WTC11 (cell line): ENCODE data around the gene IDH3G. TPM values are rescaled to one million over a fixed set of nuclear protein-coding genes. Genes with fewer than 3 reads are reported as not detected.
"Not testable (repeated sequence)": the region's sequence is repeated elsewhere in the genome, so short reads cannot be mapped to it uniquely, and the experiment has no call there.

Experiments used
- ATAC-seq: fragments of 200-7000 bp; cut with Tn5 transposase; 2 replicates; pipeline ENCODE4 v1.10.0; 2021; ENCODE audit warnings: mild to moderate bottlenecking, moderate library complexity
- CTCF ChIA-PET: fragments of 300-600 bp; sonication (Branson Sonifier 250); formaldehyde crosslinking; loops from one replicate; lab custom pipeline; 2021; ENCODE audit warnings: antibody characterized with exemption; lab: Charles Lee
- POLR2A ChIA-PET: fragments of 350-600 bp; sonication (Branson Sonifier 250); formaldehyde crosslinking; loops from one replicate; lab custom pipeline; 2021; ENCODE audit warnings: antibody characterized with exemption; lab: Charles Lee
- DNase-seq: peaks from one replicate; pipeline ENCODE4 v3.0.0; 2021; ENCODE audit warnings: low spot score
- H3K27ac Mint-ChIP-seq: 2 replicates; pipeline ENCODE4 v1.8.0; 2021; ENCODE audit warnings: mixed read lengths
- H3K27me3 Mint-ChIP-seq: 2 replicates; pipeline ENCODE4 v1.8.0; 2021; ENCODE audit warnings: low read depth, mild to moderate bottlenecking, moderate library complexity, mixed read lengths
- H3K36me3 Mint-ChIP-seq: 2 replicates; pipeline ENCODE4 v1.8.0; 2021; ENCODE audit warnings: mixed read lengths
- H3K4me1 Mint-ChIP-seq: 2 replicates; pipeline ENCODE4 v1.8.0; 2022; ENCODE audit warnings: mixed read lengths
- H3K4me3 Mint-ChIP-seq: 2 replicates; pipeline ENCODE4 v1.8.0; 2021; ENCODE audit warnings: mild to moderate bottlenecking, moderate library complexity, mixed read lengths
- H3K9me3 Mint-ChIP-seq: 2 replicates; pipeline ENCODE4 v1.8.0; 2021; ENCODE audit warnings: mixed read lengths
- ERG ChIP-seq: fragments of 250-450 bp; sonication (Bioruptor Pico); IDR thresholded peaks from 2 replicates; pipeline ENCODE4 v1.8.0; 2021; ENCODE audit warnings: mild to moderate bottlenecking
- IRF2 ChIP-seq: sonication (generic); formaldehyde crosslinking; IDR thresholded peaks from 2 replicates; pipeline ENCODE4 v1.8.0; 2022; ENCODE audit warnings: low read depth, missing genetic modification reagents, borderline replicate concordance
- MYBL2 ChIP-seq: sonication (generic); formaldehyde crosslinking; IDR thresholded peaks from 2 replicates; pipeline ENCODE4 v1.8.1; 2023; ENCODE audit warnings: mild to moderate bottlenecking, moderate library complexity, missing genetic modification reagents
- RELA ChIP-seq: sonication (generic); formaldehyde crosslinking; IDR thresholded peaks from 2 replicates; pipeline ENCODE4 v1.8.1; 2022; ENCODE audit warnings: missing genetic modification reagents, mild to moderate bottlenecking, borderline replicate concordance
- SMAD4 ChIP-seq: sonication (generic); formaldehyde crosslinking; IDR thresholded peaks from 2 replicates; pipeline ENCODE4 v1.8.0; 2022; ENCODE audit warnings: mild to moderate bottlenecking, missing genetic modification reagents
- STAT6 ChIP-seq: sonication (generic); formaldehyde crosslinking; conservative IDR thresholded peaks from 2 replicates; pipeline ENCODE4 v1.8.1; 2023; ENCODE audit warnings: mild to moderate bottlenecking, low read depth, missing genetic modification reagents, moderate library complexity
- TCF7 ChIP-seq: sonication (generic); formaldehyde crosslinking; IDR thresholded peaks from 2 replicates; pipeline ENCODE4 v1.8.0; 2022; ENCODE audit warnings: mild to moderate bottlenecking, low read depth, missing genetic modification reagents, moderate library complexity
- USF2 ChIP-seq: sonication (generic); formaldehyde crosslinking; IDR thresholded peaks from 2 replicates; pipeline ENCODE4 v1.8.1; 2023; ENCODE audit warnings: mild to moderate bottlenecking, missing genetic modification reagents, moderate library complexity
- ZBTB43 ChIP-seq: sonication (generic); formaldehyde crosslinking; IDR thresholded peaks from 2 replicates; pipeline ENCODE4 v1.8.1; 2023; ENCODE audit warnings: mild to moderate bottlenecking, missing genetic modification reagents
- ZNF671 ChIP-seq: fragments of 250-450 bp; sonication (Bioruptor Pico); IDR thresholded peaks from 2 replicates; pipeline ENCODE4 v1.8.0; 2021; ENCODE audit warnings: mild to moderate bottlenecking
- total RNA-seq: library from RNA; stranded (reverse); gene quantifications from 3 replicates; pipeline ENCODE4 v1.2.3, GENCODE V29; 2021

Gene IDH3G
- total RNA-seq, 1 experiment from 2014 or later, result 52.4 TPM

GRCh38 chrX:153761863-153762262 is 32.3 kb downstream of the IDH3G start:
- no peaks in the 10 kb centered on the region for H3K9me3 Mint-ChIP-seq
- H3K4me3 Mint-ChIP-seq, result no peak overlapping the region
- H3K27ac Mint-ChIP-seq, result no peak overlapping the region

GRCh38 chrX:153755136-153755535 is 39.0 kb downstream of the IDH3G start:
- ChIA-PET CTCF (interaction anchor here (0.6 to 1.4 kb wide), 6 partner anchors 13 to 168 kb away, joined by 3 to 7 read pairs (median 4); partner anchors contain the start of genes IDH3G and SSR4), POLR2A (no interaction called here)
- DNase-seq, result no peak
- Mint-ChIP-seq H3K36me3 (no peaks in the 10 kb centered on the region), H3K4me1 (no peaks in the 10 kb centered on the region), H3K27ac (no peak overlapping the region), H3K4me3 (no peak overlapping the region), H3K27me3 (no peaks in the 10 kb centered on the region; the same call in 1 of the 2 replicates), H3K9me3 (peaks cover 7% of the 10 kb centered on the region)
- no peak; the same call in 1 of the 2 replicates for ATAC-seq
- no peak for TF ChIP-seq STAT6 (CRISPR knock-in tag)
- TF ChIP-seq RELA, result no peak
- TF ChIP-seq MYBL2 (CRISPR knock-in tag), result no peak
- TF ChIP-seq SMAD4 (CRISPR knock-in tag), result no peak
- no peak for TF ChIP-seq ZBTB43 (CRISPR knock-in tag)
- TF ChIP-seq USF2 (CRISPR knock-in tag), result no peak

More at GRCh38 chrX:153761863-153762262, 32.3 kb downstream of the IDH3G start:
- Mint-ChIP-seq H3K27me3 (no peaks in the 10 kb centered on the region), H3K36me3 (no peaks in the 10 kb centered on the region)
- CTCF ChIA-PET, result interaction anchor here (1.5 kb wide), 1 partner anchor 17 kb away, joined by 3 read pairs; no protein-coding TSS in a partner anchor
- POLR2A ChIA-PET, result no interaction called here
- ATAC-seq, result no peak
- TF ChIP-seq ERG (no peak), ZNF671 (CRISPR knock-in tag) (no peak), IRF2 (no peak)
- TF ChIP-seq, all 79 proteins: peak for 0
- H3K4me1 Mint-ChIP-seq, result peaks cover 3% of the 10 kb centered on the region; the same call in 1 of the 2 replicates
- DNase-seq, result no peak

- ATAC-seq (no peak), DNase-seq (no peak)
- Mint-ChIP-seq H3K36me3 (no peaks in the 10 kb centered on the region), H3K27me3 (no peaks in the 10 kb centered on the region), H3K4me3 (no peak overlapping the region), H3K4me1 (no peaks in the 10 kb centered on the region), H3K9me3 (no peaks in the 10 kb centered on the region), H3K27ac (no peak overlapping the region)
- CTCF ChIA-PET, result no interaction called here
- TF ChIP-seq TCF7 (CRISPR knock-in tag) (no peak), RELA (no peak)
- POLR2A ChIA-PET, result no interaction called here
Measured at GRCh38 chrX:153750127-153750774, 43.9 kb downstream of the IDH3G start.

GRCh38 chrX:153749017-153749416 is 45.2 kb downstream of the IDH3G start:
- H3K27ac Mint-ChIP-seq, H3K36me3 Mint-ChIP-seq, CTCF ChIA-PET, DNase-seq, ATAC-seq, H3K27me3 Mint-ChIP-seq, H3K4me3 Mint-ChIP-seq, H3K4me1 Mint-ChIP-seq, POLR2A ChIA-PET, H3K9me3 Mint-ChIP-seq: not testable (repeated sequence)

- POLR2A ChIA-PET, H3K27ac Mint-ChIP-seq, H3K9me3 Mint-ChIP-seq, ATAC-seq, DNase-seq, H3K36me3 Mint-ChIP-seq, H3K4me1 Mint-ChIP-seq, CTCF ChIA-PET, H3K4me3 Mint-ChIP-seq, H3K27me3 Mint-ChIP-seq: not testable (repeated sequence)
Measured at GRCh38 chrX:153746991-153747390, 47.2 kb downstream of the IDH3G start.
